Stimulated activated CD8-positive, alpha-beta memory T cell treated with anti-CD3 and anti-CD28 coated beads, Interleukin-4, amount 100 ng/mL, for 24 hours (primary cell): Measurements from ENCODE around the gene NCK1.

Source experiments
- DNase-seq: peaks from one replicate; pipeline ENCODE4 v3.0.0-alpha.2; 2020; ENCODE audit warnings: low read depth

Gene NCK1

GRCh38 chr3:136988651-136989050 lies 126.6 kb downstream of the NCK1 start:
- DNase-seq: no peak

GRCh38 chr3:136989781-136990524 lies 127.9 kb downstream of the NCK1 start:
- DNase-seq: no peak

GRCh38 chr3:136990826-136991225 lies 128.8 kb downstream of the NCK1 start:
- no peak for DNase-seq

GRCh38 chr3:136992115-136992514 lies 130.1 kb downstream of the NCK1 start:
- no peak for DNase-seq

- no peak for DNase-seq
Measured at GRCh38 chr3:136994772-136995516, 132.9 kb downstream of the NCK1 start.

GRCh38 chr3:136995652-136996051 lies 133.6 kb downstream of the NCK1 start:
- DNase-seq: no peak
